Fibroblast of villous mesenchyme (primary cell): ENCODE data around the gene PEA15. TPM values are rescaled to one million over a fixed set of nuclear protein-coding genes. Genes with fewer than 3 reads are reported as not detected.

Experiments
- DNase-seq: peaks from one replicate; pipeline ENCODE4 v3.0.0-alpha.2; 2010; ENCODE audit warnings: low read depth
- H3K4me3 ChIP-seq: 2 replicates; pipeline ENCODE4 v1.5.1; 2011; ENCODE audit warnings: low read depth, mild to moderate bottlenecking, low read length
- total RNA-seq: library from RNA; depleted of rRNA; stranded (reverse); fragments of >200 nt; gene quantifications from 2 replicates; pipeline ENCODE4 v1.2.3, GENCODE V29; 2012
- TF ChIP-seq, protein P1 (sequence below): IDR thresholded peaks from 2 replicates; pipeline ENCODE4 v1.5.1; 2012; ENCODE audit warnings: low read depth, mild to moderate bottlenecking, low read length; ENCODE audit not compliant: insufficient read depth

Gene PEA15
- total RNA-seq, 1 donor, result 138 TPM

DNA sequence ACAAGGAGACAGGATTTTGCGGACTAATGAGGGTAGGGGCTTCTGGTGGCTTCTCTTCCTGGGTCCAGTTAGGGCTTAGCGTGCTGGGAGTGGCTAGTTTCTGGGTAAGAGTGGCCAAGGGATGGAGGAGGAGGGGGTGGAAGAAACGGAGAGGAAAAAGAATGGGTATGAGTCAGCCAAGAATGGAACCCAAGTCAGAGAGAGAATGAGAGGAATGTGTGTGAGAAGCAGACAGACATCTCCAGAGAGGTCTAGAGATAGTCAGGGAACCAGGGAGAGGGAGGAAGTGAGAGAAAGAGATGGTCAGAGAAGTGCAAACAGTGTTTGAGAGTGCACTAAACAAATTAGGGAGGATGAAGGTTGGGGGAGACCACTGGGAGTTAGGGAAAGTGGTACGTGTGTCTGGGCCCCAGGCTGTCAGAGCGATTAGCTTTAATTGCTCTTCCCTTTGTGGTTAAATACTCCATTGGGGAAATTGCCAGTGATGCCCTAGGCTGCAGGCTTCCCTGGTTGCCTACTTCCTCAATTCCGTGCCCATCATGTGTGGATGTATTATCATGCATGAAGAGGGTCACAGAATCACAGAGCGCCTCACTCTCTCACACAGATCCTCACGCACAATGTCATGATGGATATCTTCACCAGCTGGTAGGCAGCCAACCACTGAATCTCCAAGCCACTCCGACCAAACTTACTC, 1.4 kb downstream of the PEA15 start:
- TF ChIP-seq, protein P1, sequence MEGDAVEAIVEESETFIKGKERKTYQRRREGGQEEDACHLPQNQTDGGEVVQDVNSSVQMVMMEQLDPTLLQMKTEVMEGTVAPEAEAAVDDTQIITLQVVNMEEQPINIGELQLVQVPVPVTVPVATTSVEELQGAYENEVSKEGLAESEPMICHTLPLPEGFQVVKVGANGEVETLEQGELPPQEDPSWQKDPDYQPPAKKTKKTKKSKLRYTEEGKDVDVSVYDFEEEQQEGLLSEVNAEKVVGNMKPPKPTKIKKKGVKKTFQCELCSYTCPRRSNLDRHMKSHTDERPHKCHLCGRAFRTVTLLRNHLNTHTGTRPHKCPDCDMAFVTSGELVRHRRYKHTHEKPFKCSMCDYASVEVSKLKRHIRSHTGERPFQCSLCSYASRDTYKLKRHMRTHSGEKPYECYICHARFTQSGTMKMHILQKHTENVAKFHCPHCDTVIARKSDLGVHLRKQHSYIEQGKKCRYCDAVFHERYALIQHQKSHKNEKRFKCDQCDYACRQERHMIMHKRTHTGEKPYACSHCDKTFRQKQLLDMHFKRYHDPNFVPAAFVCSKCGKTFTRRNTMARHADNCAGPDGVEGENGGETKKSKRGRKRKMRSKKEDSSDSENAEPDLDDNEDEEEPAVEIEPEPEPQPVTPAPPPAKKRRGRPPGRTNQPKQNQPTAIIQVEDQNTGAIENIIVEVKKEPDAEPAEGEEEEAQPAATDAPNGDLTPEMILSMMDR, result no peak
- peak; percentile 71 for DNase-seq
- H3K4me3 ChIP-seq, result peak overlapping the region; percentile 94

DNA sequence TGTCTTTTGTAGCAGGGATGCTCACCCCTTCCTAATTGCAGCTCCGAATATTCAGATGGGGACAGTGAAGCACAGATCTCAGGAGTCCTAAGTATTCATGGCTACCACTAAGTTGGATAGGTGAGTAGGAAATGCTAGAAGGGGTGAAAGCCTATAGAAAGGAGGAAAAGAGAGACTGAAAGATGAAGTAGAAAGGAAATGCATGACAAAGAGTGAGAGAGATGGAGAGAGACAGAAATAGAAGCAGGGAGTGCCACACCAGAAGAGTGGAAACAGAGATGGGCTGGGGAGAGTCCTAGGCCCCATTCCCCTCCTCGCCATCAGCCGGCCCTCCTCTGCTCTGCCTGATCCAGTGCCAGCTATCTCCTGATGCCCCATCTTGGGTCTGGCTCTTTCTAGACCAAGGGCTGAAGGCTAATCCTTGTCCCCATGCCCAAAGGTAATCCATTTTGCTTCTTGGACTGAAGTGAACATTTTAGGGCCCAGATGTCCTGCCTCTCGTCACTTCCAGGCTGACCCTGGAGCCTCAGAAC, 2.0 kb downstream of the PEA15 start:
- DNase-seq, result no peak
- TF ChIP-seq, protein P1, result no peak
- no peak overlapping the region for H3K4me3 ChIP-seq

DNA sequence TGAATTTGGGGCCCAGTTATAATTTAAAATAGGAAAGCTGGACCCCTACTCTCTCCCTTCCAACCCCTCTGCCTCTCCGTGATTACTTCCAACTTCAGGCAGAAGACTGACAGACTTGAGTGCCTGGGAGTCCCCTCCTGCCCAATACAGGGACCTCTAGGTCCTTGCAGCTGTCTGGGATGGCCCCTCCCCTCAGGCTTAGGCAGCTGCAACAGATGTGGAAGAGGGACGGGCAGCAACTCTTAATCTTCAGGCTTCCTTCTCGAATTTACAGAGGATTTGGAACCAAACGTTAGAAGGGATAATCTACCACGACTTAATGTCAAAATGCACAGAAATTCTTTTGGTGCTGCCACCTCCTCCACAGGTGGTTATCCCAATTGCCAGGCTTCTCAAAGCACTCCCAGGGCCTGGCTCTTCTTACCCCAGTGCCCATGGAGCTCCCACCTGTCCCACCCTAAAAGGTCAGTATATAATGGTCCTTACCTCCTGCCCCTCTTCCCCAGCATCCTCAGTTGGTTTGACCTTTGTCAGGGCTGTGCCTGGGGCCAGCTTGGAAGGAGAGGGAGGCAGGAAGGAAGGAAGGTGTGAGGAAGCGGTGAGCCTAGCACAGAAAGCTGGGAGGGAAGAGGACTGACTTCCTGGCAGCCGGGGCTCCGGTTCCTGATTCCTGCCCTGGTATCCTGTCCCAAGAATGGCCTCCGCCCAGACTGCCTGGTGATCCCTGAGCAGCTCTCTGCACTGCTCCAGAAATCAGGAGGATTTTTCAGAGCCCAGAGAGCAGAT, 2.8 kb downstream of the PEA15 start:
- TF ChIP-seq, protein P1, result no peak
- peak; percentile 16 for DNase-seq
- no peak overlapping the region for H3K4me3 ChIP-seq

DNA sequence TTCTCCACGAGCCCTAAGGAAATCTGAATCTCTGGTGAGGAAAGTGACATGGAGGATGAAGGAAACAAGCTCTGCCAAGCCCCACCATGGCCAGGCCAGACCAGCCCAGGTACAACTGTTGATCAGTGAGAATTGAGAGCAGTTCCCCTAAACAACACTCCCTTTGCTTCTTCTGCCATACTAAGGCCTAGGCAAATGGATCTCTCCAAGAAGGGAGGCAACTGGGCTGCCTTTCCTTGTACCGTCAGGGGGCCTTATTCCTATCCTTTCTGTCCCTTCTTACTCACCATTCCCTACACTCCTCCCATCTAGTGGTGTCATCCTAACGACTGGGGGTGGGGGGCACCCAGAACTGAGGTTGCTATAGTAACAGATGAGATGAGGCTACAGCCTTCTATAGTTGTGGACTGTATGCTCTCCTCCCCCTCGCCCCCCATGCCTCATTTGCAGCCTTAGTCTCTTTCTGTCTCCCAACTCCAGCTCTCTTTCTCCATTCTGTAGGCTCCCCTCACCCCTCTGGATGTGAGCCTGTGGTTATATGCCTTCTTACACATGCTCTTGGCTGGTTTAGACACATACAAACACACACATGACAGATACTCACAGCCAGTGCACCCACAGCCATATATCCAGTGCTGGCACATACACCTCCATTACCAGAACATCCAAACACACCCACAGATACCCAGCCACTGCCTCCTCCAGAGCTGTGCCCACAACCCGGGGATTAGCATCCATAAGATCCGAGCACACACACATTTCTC, 3.6 kb downstream of the PEA15 start:
- DNase-seq, result no peak
- TF ChIP-seq, protein P1, result no peak
- H3K4me3 ChIP-seq, result no peak overlapping the region

DNA sequence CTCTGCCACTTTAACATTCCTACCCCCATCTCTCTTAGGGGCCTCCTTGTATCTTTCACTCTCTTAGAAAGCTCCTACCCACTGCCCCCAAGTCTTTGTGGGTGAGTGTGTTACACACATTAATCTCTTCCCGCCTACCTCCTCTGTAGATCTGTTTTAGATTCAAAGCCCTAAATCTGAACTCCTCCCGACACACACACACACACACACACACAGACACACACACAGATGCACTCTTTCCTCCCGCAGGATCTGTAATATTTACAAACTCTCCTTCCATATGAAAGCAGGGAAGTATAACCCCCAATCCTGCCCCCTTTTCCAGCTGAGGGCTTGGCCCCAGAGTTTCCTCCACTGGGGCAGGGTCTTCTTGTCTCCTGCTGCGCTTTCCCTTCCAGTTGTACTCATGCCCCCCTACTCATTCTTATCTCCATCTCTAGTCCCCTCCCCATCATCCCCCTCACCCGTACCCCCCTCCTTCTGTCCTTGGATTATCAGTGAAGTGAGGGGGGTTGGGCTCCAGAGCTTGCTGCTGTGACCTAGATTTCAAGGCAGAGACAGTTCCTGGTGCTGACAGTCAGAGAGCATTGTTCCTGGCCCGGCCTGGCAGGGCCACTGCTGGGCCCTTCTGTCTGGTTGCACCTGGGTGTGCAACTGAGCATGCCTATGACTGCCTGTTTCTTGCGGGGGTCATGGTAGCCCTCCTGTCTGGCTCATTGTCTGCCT, 4.3 kb downstream of the PEA15 start:
- TF ChIP-seq, protein P1, result no peak
- no peak overlapping the region for H3K4me3 ChIP-seq
- no peak for DNase-seq

DNA sequence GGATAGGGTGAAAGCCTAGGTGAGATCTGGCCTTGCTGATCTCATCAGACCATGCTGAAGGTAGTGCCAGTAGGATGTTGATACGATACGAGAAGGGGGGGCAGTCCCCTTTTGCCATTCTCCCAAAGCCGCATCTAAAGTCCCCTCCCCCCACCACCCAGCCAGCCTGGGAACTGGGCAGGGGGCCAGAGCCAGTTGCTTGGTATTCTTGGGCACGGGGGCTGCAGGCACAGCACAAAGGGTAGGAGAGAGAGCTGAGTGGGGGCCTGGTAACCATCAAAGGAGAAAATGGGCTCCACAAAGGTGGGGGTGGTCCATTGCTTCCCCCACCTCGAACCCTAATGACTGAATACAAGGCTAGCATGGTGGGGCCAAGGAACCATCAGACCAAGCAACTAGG, 5.4 kb downstream of the PEA15 start:
- DNase-seq, result no peak
- H3K4me3 ChIP-seq, result no peak overlapping the region
- TF ChIP-seq, protein P1, result no peak
